ENCODE results near the gene BLACAT1.

DNA sequence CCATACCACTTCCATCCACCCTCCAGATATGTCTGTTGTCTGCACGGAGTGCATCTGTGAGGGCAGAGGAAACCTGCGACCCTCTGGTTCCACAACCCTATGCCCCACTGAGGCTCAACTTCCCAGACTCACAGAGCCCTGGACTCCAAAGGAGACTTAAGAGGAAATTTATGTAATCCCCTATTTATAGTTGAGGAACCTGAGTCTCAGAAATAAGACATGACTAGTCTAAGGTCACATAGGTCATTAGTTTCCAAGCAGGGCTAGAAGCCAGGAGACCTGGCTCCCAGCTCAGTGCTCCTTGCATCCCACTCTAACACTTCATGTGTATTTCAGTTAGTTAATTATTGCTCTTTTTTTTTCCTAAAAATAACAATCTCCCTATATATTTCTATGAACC lies 18.3 kb downstream of the BLACAT1 start:
- TF ChIP-seq, protein P1, sequence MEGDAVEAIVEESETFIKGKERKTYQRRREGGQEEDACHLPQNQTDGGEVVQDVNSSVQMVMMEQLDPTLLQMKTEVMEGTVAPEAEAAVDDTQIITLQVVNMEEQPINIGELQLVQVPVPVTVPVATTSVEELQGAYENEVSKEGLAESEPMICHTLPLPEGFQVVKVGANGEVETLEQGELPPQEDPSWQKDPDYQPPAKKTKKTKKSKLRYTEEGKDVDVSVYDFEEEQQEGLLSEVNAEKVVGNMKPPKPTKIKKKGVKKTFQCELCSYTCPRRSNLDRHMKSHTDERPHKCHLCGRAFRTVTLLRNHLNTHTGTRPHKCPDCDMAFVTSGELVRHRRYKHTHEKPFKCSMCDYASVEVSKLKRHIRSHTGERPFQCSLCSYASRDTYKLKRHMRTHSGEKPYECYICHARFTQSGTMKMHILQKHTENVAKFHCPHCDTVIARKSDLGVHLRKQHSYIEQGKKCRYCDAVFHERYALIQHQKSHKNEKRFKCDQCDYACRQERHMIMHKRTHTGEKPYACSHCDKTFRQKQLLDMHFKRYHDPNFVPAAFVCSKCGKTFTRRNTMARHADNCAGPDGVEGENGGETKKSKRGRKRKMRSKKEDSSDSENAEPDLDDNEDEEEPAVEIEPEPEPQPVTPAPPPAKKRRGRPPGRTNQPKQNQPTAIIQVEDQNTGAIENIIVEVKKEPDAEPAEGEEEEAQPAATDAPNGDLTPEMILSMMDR (conservative IDR thresholded peaks at IDR 0.05; ENCODE audit: low read depth, low read length) = no peak
- TF ChIP-seq, protein P2, sequence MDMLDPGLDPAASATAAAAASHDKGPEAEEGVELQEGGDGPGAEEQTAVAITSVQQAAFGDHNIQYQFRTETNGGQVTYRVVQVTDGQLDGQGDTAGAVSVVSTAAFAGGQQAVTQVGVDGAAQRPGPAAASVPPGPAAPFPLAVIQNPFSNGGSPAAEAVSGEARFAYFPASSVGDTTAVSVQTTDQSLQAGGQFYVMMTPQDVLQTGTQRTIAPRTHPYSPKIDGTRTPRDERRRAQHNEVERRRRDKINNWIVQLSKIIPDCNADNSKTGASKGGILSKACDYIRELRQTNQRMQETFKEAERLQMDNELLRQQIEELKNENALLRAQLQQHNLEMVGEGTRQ (IDR thresholded peaks at IDR 0.05; ENCODE audit: low read depth, low read length) = no peak

All from IMR-90 (cell line).